Stomach (tissue), 4 donors: ENCODE results near the gene DVL3.

Experiments used
- EP300 ChIP-seq: sonication (generic); formaldehyde crosslinking; IDR thresholded peaks from one replicate; pipeline ENCODE4 v1.6.1; 2017; ENCODE audit warnings: antibody characterized with exemption
- POLR2AphosphoS5 ChIP-seq, 3 donors: sonication (generic); formaldehyde crosslinking; IDR thresholded peaks; one replicate each; pipeline ENCODE4 v1.6.1; 2016; ENCODE audit warnings: antibody characterized with exemption in 3 of 3

DNA sequence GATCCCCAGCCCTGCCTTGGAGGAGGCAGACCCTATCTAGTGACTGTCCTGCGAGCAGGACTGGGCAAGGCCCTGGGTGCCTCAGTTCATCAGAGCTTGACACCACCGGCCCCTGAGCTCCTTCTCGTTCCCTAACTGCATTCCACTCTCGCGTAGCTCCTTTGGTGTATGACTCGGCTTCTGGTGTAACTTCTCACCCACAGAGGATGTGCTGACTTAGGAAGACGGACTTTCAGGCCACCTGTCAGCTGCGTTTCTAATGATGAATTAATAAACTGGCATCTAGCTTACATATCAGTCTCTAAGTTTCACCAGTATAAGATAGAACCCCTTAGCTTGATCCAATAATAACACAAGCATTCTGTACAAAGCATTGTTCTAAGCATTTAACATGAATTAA is 48.3 kb downstream of the DVL3 start:
- TF ChIP-seq POLR2AphosphoS5 (IDR thresholded peaks at IDR 0.05) (no peak), EP300 (no peak)
